ENCODE data around the gene MAPKAP1.

- TF ChIP-seq EZH2 (IDR thresholded peaks at IDR 0.05; ENCODE audit: borderline replicate concordance, insufficient read depth, low read length, poor library complexity, severe bottlenecking) (no peak), CTCF (IDR thresholded peaks at IDR 0.05; ENCODE audit: poor library complexity, severe bottlenecking) (no peak), EP300 (conservative IDR thresholded peaks at IDR 0.05; ENCODE audit: poor library complexity, severe bottlenecking) (no peak), TAF1 (IDR thresholded peaks at IDR 0.05; ENCODE audit: low read depth) (no peak), REST (IDR thresholded peaks at IDR 0.05; ENCODE audit: borderline replicate concordance) (no peak), SMC3 (conservative IDR thresholded peaks at IDR 0.05; ENCODE audit: poor library complexity) (no peak), POLR2AphosphoS5 (IDR thresholded peaks at IDR 0.05) (no peak)
These were observed 15.1 kb downstream of the MAPKAP1 start for GRCh38 chr9:125691869-125692268.
